SH-SY5Y (cell line): ENCODE results near the gene PCDHGA1.

Experiments
- GATA2 ChIP-seq: IDR thresholded peaks from 2 replicates; pipeline ENCODE4 v1.6.1; 2011; ENCODE audit warnings: mild to moderate bottlenecking, low read depth, low read length
- GATA3 ChIP-seq: IDR thresholded peaks from 2 replicates; pipeline ENCODE4 v1.6.1; 2011; ENCODE audit warnings: low read depth, mild to moderate bottlenecking, low read length, moderate library complexity

- TF ChIP-seq GATA2 (no peak), GATA3 (no peak)
Observed at GRCh38 chr5:141512390-141512910, 182.1 kb downstream of the PCDHGA1 start.
